ENCODE data around the gene LDLRAD3.

DNA sequence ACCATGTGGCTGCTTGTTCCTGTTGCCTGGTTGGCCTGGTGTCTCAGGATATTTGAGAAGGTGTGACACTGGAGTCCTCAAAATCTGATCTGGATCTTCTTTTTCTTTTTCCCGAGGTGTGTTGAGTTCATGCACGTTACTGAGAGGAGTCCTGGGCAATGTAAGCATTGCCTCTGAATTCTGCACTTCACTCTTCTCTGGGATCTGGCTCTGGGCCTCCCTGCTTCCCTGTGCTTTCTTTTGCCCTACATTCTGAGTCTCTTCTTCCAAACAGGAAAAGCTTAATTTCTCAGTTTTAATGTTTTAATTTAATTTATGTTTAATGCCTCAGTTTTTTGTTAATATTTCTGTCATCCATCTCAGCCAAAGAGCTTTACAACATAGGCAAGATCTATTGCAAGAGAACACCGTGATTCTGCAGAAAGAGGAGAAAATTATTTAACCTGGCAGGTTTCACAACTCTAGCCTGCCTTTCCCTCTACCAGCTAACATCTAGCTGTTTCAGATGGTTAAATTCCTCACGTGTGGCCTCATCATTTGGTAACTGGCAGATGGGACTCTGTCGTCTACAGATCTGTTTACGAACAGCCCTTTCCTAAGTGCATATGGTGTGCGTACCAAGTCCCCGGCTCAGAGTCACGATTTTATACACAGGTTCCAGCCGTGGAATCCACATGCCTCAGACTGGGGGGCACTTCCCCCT lies 24.7 kb downstream of the LDLRAD3 start:
- TF ChIP-seq EZH2 (IDR thresholded peaks at IDR 0.05; ENCODE audit: low read length) = no peak
- TF ChIP-seq, protein P1, sequence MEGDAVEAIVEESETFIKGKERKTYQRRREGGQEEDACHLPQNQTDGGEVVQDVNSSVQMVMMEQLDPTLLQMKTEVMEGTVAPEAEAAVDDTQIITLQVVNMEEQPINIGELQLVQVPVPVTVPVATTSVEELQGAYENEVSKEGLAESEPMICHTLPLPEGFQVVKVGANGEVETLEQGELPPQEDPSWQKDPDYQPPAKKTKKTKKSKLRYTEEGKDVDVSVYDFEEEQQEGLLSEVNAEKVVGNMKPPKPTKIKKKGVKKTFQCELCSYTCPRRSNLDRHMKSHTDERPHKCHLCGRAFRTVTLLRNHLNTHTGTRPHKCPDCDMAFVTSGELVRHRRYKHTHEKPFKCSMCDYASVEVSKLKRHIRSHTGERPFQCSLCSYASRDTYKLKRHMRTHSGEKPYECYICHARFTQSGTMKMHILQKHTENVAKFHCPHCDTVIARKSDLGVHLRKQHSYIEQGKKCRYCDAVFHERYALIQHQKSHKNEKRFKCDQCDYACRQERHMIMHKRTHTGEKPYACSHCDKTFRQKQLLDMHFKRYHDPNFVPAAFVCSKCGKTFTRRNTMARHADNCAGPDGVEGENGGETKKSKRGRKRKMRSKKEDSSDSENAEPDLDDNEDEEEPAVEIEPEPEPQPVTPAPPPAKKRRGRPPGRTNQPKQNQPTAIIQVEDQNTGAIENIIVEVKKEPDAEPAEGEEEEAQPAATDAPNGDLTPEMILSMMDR (optimal IDR thresholded peaks at IDR 0.05 in 1 of 3, IDR thresholded peaks at IDR 0.05 in 1 of 3, conservative IDR thresholded peaks at IDR 0.05 in 1 of 3; ENCODE audit: extremely low read depth in 1 of 3, insufficient read depth in 2 of 3, low read length in 3 of 3) = no peak

All from keratinocyte (primary cell).